GM12878 (cell line): Measurements from ENCODE around the gene TAF6. TPM values are rescaled to one million over a fixed set of nuclear protein-coding genes. Genes with fewer than 3 reads are reported as not detected.

ENCODE experiments used
- ATAC-seq: fragments of 200-7000 bp; cut with Tn5 transposase; 3 replicates; pipeline ENCODE4 v1.9.1; 2020; ENCODE audit warnings: mild to moderate bottlenecking, moderate library complexity
- BruUV-seq: library from RNA; stranded (reverse); fragments of 400-500 nt; replicated peaks from 2 replicates; lab custom pipeline; 2021; lab: Mats Ljungman, UMichigan
- CTCF ChIA-PET: fragments of 300-600 bp; sonication (Branson Sonifier 250); formaldehyde crosslinking; extraction: SDS; loops from one replicate; lab custom pipeline; 2021; ENCODE audit warnings: inconsistent platforms; lab: Yijun Ruan, JAX
- POLR2A ChIA-PET: fragments of 350-600 bp; formaldehyde crosslinking; extraction: SDS; loops from one replicate; lab custom pipeline; 2021; ENCODE audit warnings: inconsistent platforms; lab: Charles Lee
- RAD21 ChIA-PET: fragments of 300-600 bp; sonication (Branson Sonifier 250); formaldehyde crosslinking; loops from one replicate; lab custom pipeline; 2023; ENCODE audit warnings: antibody characterized with exemption; ENCODE audit not compliant: unreplicated experiment; lab: Charles Lee
- SMC1A ChIA-PET: fragments of 300-600 bp; sonication (Branson Sonifier 250); formaldehyde crosslinking; loops from one replicate; lab custom pipeline; 2023; ENCODE audit not compliant: unreplicated experiment, uncharacterized antibody; lab: Charles Lee
- DNase-seq: peaks from one replicate; pipeline ENCODE4 v3.0.0-alpha.2; 2011; ENCODE audit warnings: low read depth, low spot score
- FAIRE-seq: peaks from 3 replicates; lab custom pipeline; 2011; peaks lifted over from hg19 to GRCh38; lab: Jason Lieb, UNC
- H2AFZ ChIP-seq: 2 replicates; pipeline ENCODE4 v1.6.0; 2011; ENCODE audit warnings: low read depth, low read length, control low read depth; ENCODE audit not compliant: control insufficient read depth
- H3K27ac ChIP-seq: 2 replicates; pipeline ENCODE4 v1.5.1; 2011; ENCODE audit warnings: control low read depth; ENCODE audit not compliant: control insufficient read depth, insufficient read depth
- H3K27me3 ChIP-seq, 2 experiments: replicated peaks in 1 of 2; 2 replicates each; pipeline versions ENCODE4 v1.6.0 to v1.6.1; 2011; ENCODE audit warnings: low read length in 1 of 2; ENCODE audit not compliant: control insufficient read depth in 2 of 2, insufficient read depth in 2 of 2
- H3K36me3 ChIP-seq, 2 experiments: 2 replicates each; pipeline ENCODE4 v1.5.1; 2011; ENCODE audit warnings: low read length in 1 of 2; ENCODE audit not compliant: control insufficient read depth in 2 of 2, insufficient read depth in 2 of 2
- H3K4me1 ChIP-seq: 2 replicates; pipeline ENCODE4 v1.6.1; 2011; ENCODE audit warnings: mild to moderate bottlenecking, low read length, moderate library complexity, mixed read lengths; ENCODE audit not compliant: control insufficient read depth, insufficient read depth
- H3K4me2 ChIP-seq: 2 replicates; pipeline ENCODE4 v1.6.0; 2011; ENCODE audit warnings: control low read depth; ENCODE audit not compliant: control insufficient read depth, insufficient read depth
- H3K4me3 ChIP-seq: fragments of 200-600 bp; sonication (generic); 2 replicates; pipeline ENCODE4 v1.5.1; 2016
- H3K79me2 ChIP-seq: 2 replicates; pipeline ENCODE4 v1.6.0; 2011; ENCODE audit warnings: low read length; ENCODE audit not compliant: control insufficient read depth, insufficient read depth
- H3K9ac ChIP-seq: 2 replicates; pipeline ENCODE4 v1.8.0; 2011; ENCODE audit warnings: low read length, control low read depth, mixed read lengths; ENCODE audit not compliant: control insufficient read depth, insufficient read depth
- H3K9me3 ChIP-seq: replicated peaks from 3 replicates; pipeline ENCODE4 v1.5.1; 2011; ENCODE audit warnings: mild to moderate bottlenecking, low read length; ENCODE audit not compliant: control insufficient read depth, insufficient read depth
- H4K20me1 ChIP-seq: 2 replicates; pipeline ENCODE4 v1.6.0; 2011; ENCODE audit not compliant: control insufficient read depth, insufficient read depth
- ESRRA ChIP-seq: IDR thresholded peaks from 2 replicates; pipeline ENCODE4 v1.6.1; 2012; ENCODE audit warnings: mild to moderate bottlenecking, low read length, improper control_type of control experiment
- FOS ChIP-seq: IDR thresholded peaks from 3 replicates; pipeline ENCODE4 v1.6.1; 2011; ENCODE audit warnings: borderline replicate concordance; ENCODE audit not compliant: insufficient read length; ENCODE audit errors: extremely low read depth
- IKZF2 ChIP-seq, 2 experiments: fragments of 450-650 bp; IDR thresholded peaks; 2 replicates each; pipeline ENCODE4 v1.6.1; 2017; ENCODE audit warnings: mild to moderate bottlenecking in 2 of 2, moderate library complexity in 2 of 2
- PML ChIP-seq: IDR thresholded peaks from 2 replicates; pipeline ENCODE4 v1.6.1; 2012; ENCODE audit warnings: low read length, inconsistent platforms
- RB1 ChIP-seq: fragments of 450-650 bp; formaldehyde crosslinking; IDR thresholded peaks from 2 replicates; pipeline ENCODE4 v1.6.1; 2017; ENCODE audit warnings: mild to moderate bottlenecking, borderline replicate concordance
- RBBP5 ChIP-seq: fragments of 200-600 bp; sonication (generic); conservative IDR thresholded peaks from 2 replicates; pipeline ENCODE4 v1.6.1; 2016
- RELB ChIP-seq: fragments of 450-650 bp; IDR thresholded peaks from 2 replicates; pipeline ENCODE4 v1.6.1; 2017; ENCODE audit warnings: low read depth, mild to moderate bottlenecking, moderate library complexity
- ZBTB4 ChIP-seq: fragments of 450-650 bp; formaldehyde crosslinking; IDR thresholded peaks from 2 replicates; pipeline ENCODE4 v1.4.0; 2022; ENCODE audit warnings: mild to moderate bottlenecking, moderate library complexity
- ZNF592 ChIP-seq: fragments of 450-650 bp; IDR thresholded peaks from 2 replicates; pipeline ENCODE4 v1.6.1; 2017; ENCODE audit warnings: mild to moderate bottlenecking, moderate library complexity
- WGBS: methylation state at CpG from one replicate; pipeline ENCODE4 v1.1.6; 2016; ENCODE audit warnings: low lambda C conversion rate; ENCODE audit not compliant: insufficient replicate concordance, insufficient coverage; ENCODE audit errors: missing lambda C conversion rate; 5-methylcytosine and 5-hydroxymethylcytosine counted together
- in situ Hi-C: fragments of 300-500 bp; cut with MboI; formaldehyde crosslinking; loops from 9 replicates; pipeline ENCODE4 v1.14.3; 2018; ENCODE audit warnings: mixed read lengths
- intact Hi-C: fragments of 100-400 bp; cut with micrococcal nuclease; formaldehyde crosslinking; loops from one replicate; pipeline ENCODE4 v1.14.2; 2022; ENCODE audit not compliant: unreplicated experiment
- polyA plus RNA-seq, 11 experiments: library from polyadenylated mRNA; depleted of rRNA in 4 of 11; unstranded in 6 of 11; stranded (reverse) in 5 of 11; fragments of >200 nt; fragmentation: Nextera tagmentation in 4 of 11; fragmentation: Illumina TruSeq in 1 of 11; extraction: Ambion mirVana in 4 of 11; extraction: Trizol in 1 of 11; gene quantifications; 1 replicate in 1 of 11; 2 replicates in 10 of 11; pipeline versions ENCODE4 v1.2.1 to v1.2.3, GENCODE V29; 2011 to 2016; ENCODE audit warnings: inconsistent platforms in 2 of 11, missing spikeins in 2 of 11, low read depth in 1 of 11
- total RNA-seq, 4 experiments: library from RNA; depleted of rRNA in 3 of 4; stranded (reverse); fragments of >200 nt in 3 of 4; fragmentation: Illumina TruSeq in 1 of 4; extraction: Trizol in 1 of 4; gene quantifications; 2 replicates each; pipeline versions ENCODE4 v1.2.1 to v1.2.3, GENCODE V29; 2013 to 2021

The TAF6 gene
- total and polyA plus RNA-seq, 10 of the 15 experiments (the other 5 are each of a cell fraction or from before 2014, with no cell fraction given) = 0.27 to 42.6 (median 17.0) TPM

- TF ChIP-seq ZBTB4 (CRISPR knock-in tag) (no peak), ZNF592 (no peak), RELB (no peak), ESRRA (no peak), FOS (no peak), RB1 (no peak), PML (no peak), RBBP5 (no peak), IKZF2 (IDR thresholded peaks at IDR 0.05) (no peak)
- Histone ChIP-seq H3K9ac (no peak overlapping the region), H4K20me1 (no peaks in the 10 kb centered on the region), H3K27ac (no peak overlapping the region), H2AFZ (no peak overlapping the region), H3K79me2 (peaks cover 9% of the 10 kb centered on the region), H3K4me1 (peaks cover 6% of the 10 kb centered on the region), H3K36me3 (peaks cover 0 to 6% of the 10 kb centered on the region in 2 experiments; a peak in 3 of 4 replicates), H3K9me3 (no peaks in the 10 kb centered on the region), H3K4me3 (no peak overlapping the region), H3K27me3 (no peaks in the 10 kb centered on the region), H3K4me2 (no peak overlapping the region)
- DNase-seq = no peak
- no TSS peak for BruUV-seq
- POLR2A ChIA-PET = interaction anchor here (1.4 kb wide), 1 partner anchor 9 kb away, joined by 3 read pairs; no protein-coding TSS in a partner anchor
- SMC1A ChIA-PET = no interaction called here
- CTCF ChIA-PET = no interaction called here
- intact Hi-C loops = no loop called here
- in situ Hi-C loops = no loop called here
- no peak for FAIRE-seq
- RAD21 ChIA-PET = no interaction called here
- WGBS = 96% methylated on average over 4 of the region's 4 CpGs
- no peak for ATAC-seq
These were observed 13.6 kb downstream of the TAF6 start for GRCh38 chr7:100105534-100105933.
